ENCODE results near the gene TNS2. TPM values are rescaled to one million over a fixed set of nuclear protein-coding genes. Genes with fewer than 3 reads are reported as not detected.

The TNS2 gene
- total and polyA plus RNA-seq, 2 of the 13 experiments (the other 11 are each of a cell fraction or from before 2014, with no cell fraction given) = 8.9 to 20.4 TPM

DNA sequence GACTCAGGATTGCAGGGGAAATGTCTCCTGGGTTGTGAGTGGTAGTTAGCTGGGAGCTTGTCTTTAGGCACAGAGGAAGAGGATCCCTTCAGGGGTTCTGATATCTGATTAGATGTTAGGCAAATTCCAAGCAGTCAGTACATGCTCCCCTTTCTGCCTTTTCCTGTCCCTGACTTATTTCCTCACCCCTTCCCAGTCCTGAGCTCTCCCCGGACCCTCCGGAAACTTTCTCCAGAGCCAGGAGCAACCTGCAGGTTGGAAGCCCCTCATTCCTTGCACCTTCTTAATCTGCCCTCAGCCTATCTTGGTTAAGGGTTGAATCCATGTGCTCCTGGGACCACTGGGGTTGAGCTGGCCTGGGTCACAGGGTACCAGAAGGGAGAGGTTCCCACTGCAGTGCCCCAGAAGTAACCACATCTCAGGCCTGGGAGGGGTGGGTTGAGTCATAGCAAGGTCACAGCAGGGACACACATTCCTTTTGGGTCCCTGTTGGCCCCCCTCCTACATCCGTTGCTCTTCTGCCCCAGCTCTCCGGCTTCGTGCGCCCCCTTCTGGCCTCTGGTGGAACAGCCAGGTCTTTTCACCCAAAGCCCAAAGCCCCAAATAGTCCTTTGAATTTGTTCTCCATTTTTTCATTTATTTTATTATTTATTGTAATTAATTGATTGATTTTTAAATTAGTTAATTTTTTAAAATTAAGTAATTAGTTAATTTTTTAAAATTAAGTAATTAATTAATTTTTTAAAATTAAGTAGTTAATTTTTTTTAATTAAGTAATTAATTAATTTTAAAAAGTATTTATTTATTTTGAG lies 49.4 kb downstream of the TNS2 start:
- in situ Hi-C loops (cut with HindIII; ENCODE audit: extremely low pct_ligation_motif_present, low pct_unique_long_range_greater_than_20kb) = no loop called here
- H3K27ac ChIP-seq (ENCODE audit: extremely low read length, insufficient read depth, low read length) = no peak overlapping the region
- H3K4me3 ChIP-seq (replicated peaks in 1 of 3; ENCODE audit: insufficient read depth in 1 of 3, low read depth in 2 of 3, low read length in 3 of 3) = peak overlapping the region; percentile 56 to 90 (median 78); a peak in 5 of 6 replicates
- DNase-seq (ENCODE audit: low spot score) (peak; percentile 91), FAIRE-seq (peak; percentile 78), ATAC-seq (peak; percentile 24)
- H4K20me1 ChIP-seq (ENCODE audit: insufficient read depth, low read length) = no peaks in the 10 kb centered on the region
- H2AFZ ChIP-seq (ENCODE audit: low read length) = no peak overlapping the region
- POLR2A ChIA-PET = interaction anchor here (1.1 to 5.4 kb wide), 6 partner anchors 15 to 48 kb away, joined by 4 to 47 read pairs (median 6); partner anchors contain the start of gene SPRYD3
- no peaks in the 10 kb centered on the region for H3K9me3 ChIP-seq (ENCODE audit: low read length)
- H3K27me3 ChIP-seq (ENCODE audit: control insufficient read depth in 1 of 2, insufficient read depth in 2 of 2, low read length in 2 of 2) = peaks cover 0 to 6% of the 10 kb centered on the region in 2 experiments; a peak in 2 of 5 replicates
- H3K79me2 ChIP-seq (ENCODE audit: insufficient read depth, low read length) = no peaks in the 10 kb centered on the region
- WGBS (ENCODE audit: low lambda C conversion rate) = 2% methylated on average over 6 of the region's 6 CpGs
- no peaks in the 10 kb centered on the region for H3K36me3 ChIP-seq (replicated peaks in 1 of 2; ENCODE audit: control insufficient read depth in 1 of 2, insufficient read depth in 2 of 2, low read length in 2 of 2)
- H3K9ac ChIP-seq (ENCODE audit: insufficient read depth, low read depth, low read length) = peak overlapping the region; percentile 40
- CTCF ChIA-PET (ENCODE audit: low intra/inter-chr PET ratio, low total read pairs) = interaction anchor here (2.3 kb wide), 1 partner anchor 34 kb away, joined by 36 read pairs; no protein-coding TSS in a partner anchor
- peak overlapping the region; percentile 94 for H3K4me2 ChIP-seq (ENCODE audit: low read depth, low read length)
- BruUV-seq (replicated peaks) = no TSS peak
- intact Hi-C loops (cut with micrococcal nuclease; ENCODE audit: unreplicated experiment) = loop anchor here (1.0 to 2.0 kb wide), 2 partner anchors 20 to 33 kb away; partner anchors contain the start of gene SPRYD3
- peaks cover 91% of the 10 kb centered on the region for H3K4me1 ChIP-seq (ENCODE audit: insufficient read depth, low read length)
- TF ChIP-seq KDM2A (CRISPR knock-in tag; IDR thresholded peaks at IDR 0.05; ENCODE audit: borderline replicate concordance, low read depth) = peak; percentile 44; the same call in 1 of the 2 replicates
- TF ChIP-seq, protein P1, sequence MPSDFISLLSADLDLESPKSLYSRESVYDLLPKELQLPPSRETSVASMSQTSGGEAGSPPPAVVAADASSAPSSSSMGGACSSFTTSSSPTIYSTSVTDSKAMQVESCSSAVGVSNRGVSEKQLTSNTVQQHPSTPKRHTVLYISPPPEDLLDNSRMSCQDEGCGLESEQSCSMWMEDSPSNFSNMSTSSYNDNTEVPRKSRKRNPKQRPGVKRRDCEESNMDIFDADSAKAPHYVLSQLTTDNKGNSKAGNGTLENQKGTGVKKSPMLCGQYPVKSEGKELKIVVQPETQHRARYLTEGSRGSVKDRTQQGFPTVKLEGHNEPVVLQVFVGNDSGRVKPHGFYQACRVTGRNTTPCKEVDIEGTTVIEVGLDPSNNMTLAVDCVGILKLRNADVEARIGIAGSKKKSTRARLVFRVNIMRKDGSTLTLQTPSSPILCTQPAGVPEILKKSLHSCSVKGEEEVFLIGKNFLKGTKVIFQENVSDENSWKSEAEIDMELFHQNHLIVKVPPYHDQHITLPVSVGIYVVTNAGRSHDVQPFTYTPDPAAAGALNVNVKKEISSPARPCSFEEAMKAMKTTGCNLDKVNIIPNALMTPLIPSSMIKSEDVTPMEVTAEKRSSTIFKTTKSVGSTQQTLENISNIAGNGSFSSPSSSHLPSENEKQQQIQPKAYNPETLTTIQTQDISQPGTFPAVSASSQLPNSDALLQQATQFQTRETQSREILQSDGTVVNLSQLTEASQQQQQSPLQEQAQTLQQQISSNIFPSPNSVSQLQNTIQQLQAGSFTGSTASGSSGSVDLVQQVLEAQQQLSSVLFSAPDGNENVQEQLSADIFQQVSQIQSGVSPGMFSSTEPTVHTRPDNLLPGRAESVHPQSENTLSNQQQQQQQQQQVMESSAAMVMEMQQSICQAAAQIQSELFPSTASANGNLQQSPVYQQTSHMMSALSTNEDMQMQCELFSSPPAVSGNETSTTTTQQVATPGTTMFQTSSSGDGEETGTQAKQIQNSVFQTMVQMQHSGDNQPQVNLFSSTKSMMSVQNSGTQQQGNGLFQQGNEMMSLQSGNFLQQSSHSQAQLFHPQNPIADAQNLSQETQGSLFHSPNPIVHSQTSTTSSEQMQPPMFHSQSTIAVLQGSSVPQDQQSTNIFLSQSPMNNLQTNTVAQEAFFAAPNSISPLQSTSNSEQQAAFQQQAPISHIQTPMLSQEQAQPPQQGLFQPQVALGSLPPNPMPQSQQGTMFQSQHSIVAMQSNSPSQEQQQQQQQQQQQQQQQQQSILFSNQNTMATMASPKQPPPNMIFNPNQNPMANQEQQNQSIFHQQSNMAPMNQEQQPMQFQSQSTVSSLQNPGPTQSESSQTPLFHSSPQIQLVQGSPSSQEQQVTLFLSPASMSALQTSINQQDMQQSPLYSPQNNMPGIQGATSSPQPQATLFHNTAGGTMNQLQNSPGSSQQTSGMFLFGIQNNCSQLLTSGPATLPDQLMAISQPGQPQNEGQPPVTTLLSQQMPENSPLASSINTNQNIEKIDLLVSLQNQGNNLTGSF (CRISPR knock-in tag; IDR thresholded peaks at IDR 0.05) = no peak
- TF ChIP-seq, protein P2, sequence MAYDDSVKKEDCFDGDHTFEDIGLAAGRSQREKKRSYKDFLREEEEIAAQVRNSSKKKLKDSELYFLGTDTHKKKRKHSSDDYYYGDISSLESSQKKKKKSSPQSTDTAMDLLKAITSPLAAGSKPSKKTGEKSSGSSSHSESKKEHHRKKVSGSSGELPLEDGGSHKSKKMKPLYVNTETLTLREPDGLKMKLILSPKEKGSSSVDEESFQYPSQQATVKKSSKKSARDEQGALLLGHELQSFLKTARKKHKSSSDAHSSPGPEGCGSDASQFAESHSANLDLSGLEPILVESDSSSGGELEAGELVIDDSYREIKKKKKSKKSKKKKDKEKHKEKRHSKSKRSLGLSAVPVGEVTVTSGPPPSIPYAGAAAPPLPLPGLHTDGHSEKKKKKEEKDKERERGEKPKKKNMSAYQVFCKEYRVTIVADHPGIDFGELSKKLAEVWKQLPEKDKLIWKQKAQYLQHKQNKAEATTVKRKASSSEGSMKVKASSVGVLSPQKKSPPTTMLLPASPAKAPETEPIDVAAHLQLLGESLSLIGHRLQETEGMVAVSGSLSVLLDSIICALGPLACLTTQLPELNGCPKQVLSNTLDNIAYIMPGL (CRISPR knock-in tag; IDR thresholded peaks at IDR 0.05; ENCODE audit: borderline replicate concordance in 1 of 2, low read depth in 1 of 2) = peak; percentile 47 to 63; a peak in 2 of 4 replicates
- peak; percentile 67 for TF ChIP-seq CCDC6 (CRISPR knock-in tag; IDR thresholded peaks at IDR 0.05)
- TF ChIP-seq TAF1 (CRISPR knock-in tag; IDR thresholded peaks at IDR 0.05) = 0 out of 2 replicates have a peak, but pooled peaks have one; percentile 22
- TF ChIP-seq ZFP36L2 (CRISPR knock-in tag; IDR thresholded peaks at IDR 0.05) = no peak
- TF ChIP-seq ZBTB7A (CRISPR knock-in tag; IDR thresholded peaks at IDR 0.05) = no peak
- no peak for TF ChIP-seq NPAS2 (CRISPR knock-in tag; IDR thresholded peaks at IDR 0.05; ENCODE audit: borderline replicate concordance)
- no peak for TF ChIP-seq ZNF878 (CRISPR knock-in tag; IDR thresholded peaks at IDR 0.05)
- no peak for TF ChIP-seq ZNF331 (CRISPR knock-in tag; IDR thresholded peaks at IDR 0.05)
- no peak for TF ChIP-seq SIN3A (IDR thresholded peaks at IDR 0.05; ENCODE audit: borderline replicate concordance, low read depth, low read length)
- TF ChIP-seq GTF3A (CRISPR knock-in tag; conservative IDR thresholded peaks at IDR 0.05) = no peak
- peak; percentile 35; the same call in 1 of the 2 replicates for TF ChIP-seq MYC (CRISPR knock-in tag; IDR thresholded peaks at IDR 0.05; ENCODE audit: borderline replicate concordance)
- no peak for TF ChIP-seq SRSF9 (IDR thresholded peaks at IDR 0.05; ENCODE audit: borderline replicate concordance, insufficient read depth, low read depth, low read length, poor library complexity, severe bottlenecking)
- TF ChIP-seq, protein P3, sequence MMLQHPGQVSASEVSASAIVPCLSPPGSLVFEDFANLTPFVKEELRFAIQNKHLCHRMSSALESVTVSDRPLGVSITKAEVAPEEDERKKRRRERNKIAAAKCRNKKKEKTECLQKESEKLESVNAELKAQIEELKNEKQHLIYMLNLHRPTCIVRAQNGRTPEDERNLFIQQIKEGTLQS (CRISPR knock-in tag; IDR thresholded peaks at IDR 0.05) = peak; percentile 71; the same call in 1 of the 2 replicates

Data from HepG2 (cell line).